WI38 (cell line): ENCODE results near the gene PLAC9.

Experiments
- H3K4me3 ChIP-seq: 2 replicates; pipeline ENCODE4 v1.5.1; 2011; ENCODE audit warnings: low read depth, mild to moderate bottlenecking, control low read depth, low read length
- TF ChIP-seq, protein P1 (sequence below): IDR thresholded peaks from 2 replicates; pipeline ENCODE4 v1.5.1; 2012; ENCODE audit warnings: low read depth, mild to moderate bottlenecking, control low read depth, low read length

Gene PLAC9

GRCh38 chr10:80157561-80157960 lies 25.0 kb downstream of the PLAC9 start:
- no peak overlapping the region for H3K4me3 ChIP-seq
- TF ChIP-seq, protein P1, sequence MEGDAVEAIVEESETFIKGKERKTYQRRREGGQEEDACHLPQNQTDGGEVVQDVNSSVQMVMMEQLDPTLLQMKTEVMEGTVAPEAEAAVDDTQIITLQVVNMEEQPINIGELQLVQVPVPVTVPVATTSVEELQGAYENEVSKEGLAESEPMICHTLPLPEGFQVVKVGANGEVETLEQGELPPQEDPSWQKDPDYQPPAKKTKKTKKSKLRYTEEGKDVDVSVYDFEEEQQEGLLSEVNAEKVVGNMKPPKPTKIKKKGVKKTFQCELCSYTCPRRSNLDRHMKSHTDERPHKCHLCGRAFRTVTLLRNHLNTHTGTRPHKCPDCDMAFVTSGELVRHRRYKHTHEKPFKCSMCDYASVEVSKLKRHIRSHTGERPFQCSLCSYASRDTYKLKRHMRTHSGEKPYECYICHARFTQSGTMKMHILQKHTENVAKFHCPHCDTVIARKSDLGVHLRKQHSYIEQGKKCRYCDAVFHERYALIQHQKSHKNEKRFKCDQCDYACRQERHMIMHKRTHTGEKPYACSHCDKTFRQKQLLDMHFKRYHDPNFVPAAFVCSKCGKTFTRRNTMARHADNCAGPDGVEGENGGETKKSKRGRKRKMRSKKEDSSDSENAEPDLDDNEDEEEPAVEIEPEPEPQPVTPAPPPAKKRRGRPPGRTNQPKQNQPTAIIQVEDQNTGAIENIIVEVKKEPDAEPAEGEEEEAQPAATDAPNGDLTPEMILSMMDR: no peak

GRCh38 chr10:80158126-80158525 lies 25.6 kb downstream of the PLAC9 start:
- TF ChIP-seq, protein P1: no peak
- H3K4me3 ChIP-seq: no peak overlapping the region

DNA sequence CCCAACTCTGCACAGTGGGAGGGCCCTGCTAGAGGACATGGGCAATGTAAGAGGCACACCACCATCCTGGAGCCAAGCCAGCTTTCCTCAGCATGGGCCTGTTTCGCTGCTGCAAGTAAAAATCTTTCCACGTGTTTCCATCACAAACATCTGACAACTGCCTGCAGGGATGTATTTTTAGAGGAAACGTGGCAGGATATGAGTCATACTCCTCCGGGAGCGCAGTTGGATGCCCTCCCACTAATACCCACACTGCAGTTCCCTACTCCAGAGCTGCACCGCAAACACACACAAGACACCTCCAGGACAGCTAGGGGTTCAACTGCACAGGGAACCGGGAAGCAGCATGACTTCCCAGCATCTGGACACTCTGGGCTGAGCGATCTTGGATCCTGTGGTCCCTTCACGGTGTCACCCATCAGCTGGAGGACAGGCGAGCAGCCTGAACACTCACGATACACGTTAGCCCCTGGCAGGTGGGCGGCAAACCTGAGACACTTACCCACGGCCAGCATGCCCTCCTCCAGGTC lies 26.1 kb downstream of the PLAC9 start:
- TF ChIP-seq, protein P1: no peak
- H3K4me3 ChIP-seq: no peak overlapping the region

GRCh38 chr10:80159166-80159873 lies 26.8 kb downstream of the PLAC9 start:
- no peak overlapping the region for H3K4me3 ChIP-seq
- TF ChIP-seq, protein P1: no peak

- TF ChIP-seq, protein P1: no peak
- no peak overlapping the region for H3K4me3 ChIP-seq
Measured at GRCh38 chr10:80160361-80161320, 28.1 kb downstream of the PLAC9 start.

DNA sequence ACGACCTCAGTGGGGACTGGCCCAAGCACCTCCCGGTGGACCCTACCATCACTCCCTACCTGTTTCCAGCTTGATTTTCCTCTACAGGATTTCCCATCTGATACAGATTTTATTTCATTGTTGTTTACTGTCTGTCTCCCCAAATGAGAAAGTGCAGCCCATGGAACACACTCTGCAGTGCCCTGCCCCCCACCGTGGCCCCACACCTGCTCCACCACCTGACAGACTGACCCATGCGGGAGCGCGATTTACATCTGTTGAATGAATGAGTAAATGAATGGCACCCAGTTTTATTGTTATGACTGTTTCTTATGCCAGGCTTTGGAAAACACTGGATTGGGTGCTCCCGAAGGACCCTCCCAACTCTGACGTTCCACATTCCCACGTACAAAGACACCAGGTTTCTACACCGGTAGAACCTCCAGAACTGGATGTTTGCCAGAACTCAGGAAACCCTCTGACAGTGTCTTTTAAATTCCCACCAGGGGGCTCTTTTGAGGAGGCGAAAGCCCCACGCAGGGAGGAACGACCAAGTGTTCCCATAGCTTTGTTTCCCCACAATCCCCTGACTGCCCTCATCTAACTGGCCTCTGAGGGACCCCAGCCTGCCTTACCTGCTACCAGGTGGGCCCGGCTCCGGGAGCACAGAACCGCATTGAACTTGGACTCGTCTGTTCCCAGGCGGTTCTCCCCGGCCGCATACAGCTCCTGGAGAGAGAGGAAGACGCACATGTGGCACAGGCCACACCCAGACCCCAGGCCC lies 29.0 kb downstream of the PLAC9 start:
- TF ChIP-seq, protein P1: no peak
- no peak overlapping the region for H3K4me3 ChIP-seq
